IMR-90 (cell line): ENCODE measurements around the gene BCAS3. TPM values are rescaled to one million over a fixed set of nuclear protein-coding genes. Genes with fewer than 3 reads are reported as not detected.

Source experiments
- ATAC-seq: fragments of 200-7000 bp; cut with Tn5 transposase; 2 replicates; pipeline ENCODE4 v1.9.1; 2020; ENCODE audit warnings: low read depth, mild to moderate bottlenecking, moderate library complexity
- BruUV-seq: library from RNA; stranded (reverse); fragments of 400-500 nt; replicated peaks from 2 replicates; lab custom pipeline; 2021; lab: Mats Ljungman, UMichigan
- CTCF ChIA-PET: fragments of 300-600 bp; formaldehyde crosslinking; extraction: SDS; loops from one replicate; lab custom pipeline; 2021; ENCODE audit warnings: antibody characterized with exemption; lab: Yijun Ruan, JAX
- POLR2A ChIA-PET: fragments of 300-600 bp; sonication (Branson Sonifier 250); formaldehyde crosslinking; loops from one replicate; lab custom pipeline; 2022; ENCODE audit warnings: antibody characterized with exemption; ENCODE audit not compliant: unreplicated experiment; lab: Charles Lee
- DNase-seq: peaks from one replicate; pipeline ENCODE4 v3.0.0; 2013
- H2AFZ ChIP-seq: replicated peaks from 2 replicates; pipeline ENCODE3; 2013; ENCODE audit warnings: low read length, mild to moderate bottlenecking; ENCODE audit not compliant: poor library complexity
- H2AK5ac ChIP-seq: 2 replicates; pipeline ENCODE4 v1.6.1; 2013; ENCODE audit warnings: low read depth, low read length, inconsistent platforms
- H2AK9ac ChIP-seq: replicated peaks from 2 replicates; pipeline ENCODE3; 2013; ENCODE audit warnings: mild to moderate bottlenecking, low read depth, low read length, moderate library complexity; ENCODE audit not compliant: poor library complexity
- H2BK120ac ChIP-seq: 2 replicates; pipeline ENCODE4 v1.6.1; 2013; ENCODE audit warnings: low read depth, low read length, inconsistent platforms
- H2BK15ac ChIP-seq: 3 replicates; pipeline ENCODE4 v1.6.1; 2013; ENCODE audit warnings: low read depth, low read length, inconsistent platforms
- H2BK20ac ChIP-seq: 2 replicates; pipeline ENCODE4 v1.6.1; 2013; ENCODE audit warnings: low read depth, mild to moderate bottlenecking, inconsistent platforms, low read length, moderate library complexity
- H2BK5ac ChIP-seq: 2 replicates; pipeline ENCODE4 v1.6.1; 2013; ENCODE audit warnings: mild to moderate bottlenecking, low read depth, low read length, inconsistent platforms; ENCODE audit not compliant: poor library complexity, severe bottlenecking
- H3K14ac ChIP-seq: replicated peaks from 2 replicates; pipeline ENCODE4 v1.6.1; 2013; ENCODE audit warnings: low read depth, low read length, inconsistent platforms
- H3K18ac ChIP-seq: 2 replicates; pipeline ENCODE4 v1.6.1; 2013; ENCODE audit warnings: low read depth, low read length, control low read depth
- H3K23ac ChIP-seq: 2 replicates; pipeline ENCODE4 v1.6.1; 2013; ENCODE audit warnings: low read depth, low read length, inconsistent platforms
- H3K27ac ChIP-seq: 2 replicates; pipeline ENCODE4 v1.5.1; 2013; ENCODE audit warnings: mild to moderate bottlenecking, control low read depth, low read length; ENCODE audit not compliant: insufficient read depth
- H3K27me3 ChIP-seq: 2 replicates; pipeline ENCODE4 v1.6.1; 2013; ENCODE audit warnings: low read length; ENCODE audit not compliant: control insufficient read depth, insufficient read depth
- H3K36me3 ChIP-seq: 2 replicates; pipeline ENCODE4 v1.6.1; 2013; ENCODE audit warnings: low read length, mixed read lengths; ENCODE audit not compliant: control insufficient read depth, insufficient read depth
- H3K4ac ChIP-seq: 2 replicates; pipeline ENCODE4 v1.6.1; 2013; ENCODE audit warnings: low read depth, low read length, inconsistent platforms
- H3K4me1 ChIP-seq: 2 replicates; pipeline ENCODE4 v1.6.1; 2013; ENCODE audit warnings: low read length, mixed read lengths; ENCODE audit not compliant: control insufficient read depth, insufficient read depth
- H3K4me2 ChIP-seq: 2 replicates; pipeline ENCODE4 v1.6.1; 2013; ENCODE audit warnings: low read depth, mild to moderate bottlenecking, control low read depth, low read length, moderate library complexity
- H3K4me3 ChIP-seq: 2 replicates; pipeline ENCODE4 v1.5.1; 2013; ENCODE audit warnings: low read depth, mild to moderate bottlenecking, control low read depth, low read length, moderate library complexity; ENCODE audit not compliant: insufficient read depth
- H3K56ac ChIP-seq: 2 replicates; pipeline ENCODE4 v1.6.1; 2013; ENCODE audit warnings: low read length, inconsistent platforms; ENCODE audit not compliant: insufficient read depth; ENCODE audit errors: extremely low read depth
- H3K79me1 ChIP-seq, 2 experiments: 2 replicates each; pipeline ENCODE4 v1.6.1; 2013; ENCODE audit warnings: low read length in 2 of 2, inconsistent platforms in 1 of 2, low read depth in 1 of 2
- H3K9ac ChIP-seq: 2 replicates; pipeline ENCODE4 v1.6.1; 2013; ENCODE audit warnings: low read depth, low read length, control low read depth
- H3K9me1 ChIP-seq: 2 replicates; pipeline ENCODE4 v1.6.1; 2013; ENCODE audit warnings: low read length, inconsistent platforms; ENCODE audit not compliant: insufficient read depth
- H3K9me3 ChIP-seq: 2 replicates; pipeline ENCODE4 v1.6.1; 2013; ENCODE audit warnings: low read length; ENCODE audit not compliant: control insufficient read depth, insufficient read depth
- H4K20me1 ChIP-seq: 2 replicates; pipeline ENCODE4 v1.6.1; 2013; ENCODE audit warnings: low read length, inconsistent platforms; ENCODE audit not compliant: insufficient read depth
- H4K5ac ChIP-seq: 2 replicates; pipeline ENCODE4 v1.6.1; 2013; ENCODE audit warnings: mild to moderate bottlenecking, low read depth, low read length, control low read depth
- H4K8ac ChIP-seq, 2 experiments: 2 replicates each; pipeline ENCODE4 v1.6.1; 2013; ENCODE audit warnings: low read depth in 2 of 2, low read length in 2 of 2, control low read depth in 1 of 2, inconsistent platforms in 1 of 2
- H4K91ac ChIP-seq: 2 replicates; pipeline ENCODE4 v1.6.1; 2013; ENCODE audit warnings: low read depth, low read length, inconsistent platforms; ENCODE audit not compliant: insufficient read depth
- BHLHE40 ChIP-seq: fragments of 150-350 bp; IDR thresholded peaks from 2 replicates; pipeline ENCODE4 v1.6.1; 2016; ENCODE audit warnings: mild to moderate bottlenecking, low read depth, low read length
- CEBPB ChIP-seq: IDR thresholded peaks from 2 replicates; pipeline ENCODE4 v1.6.1; 2012; ENCODE audit warnings: low read depth, low read length, improper control_type of control experiment
- FOS ChIP-seq: fragments of 150-350 bp; IDR thresholded peaks from 2 replicates; pipeline ENCODE4 v1.6.1; 2016; ENCODE audit warnings: low read depth, low read length
- RCOR1 ChIP-seq: IDR thresholded peaks from 2 replicates; pipeline ENCODE4 v1.6.1; 2012; ENCODE audit warnings: mild to moderate bottlenecking, low read length, improper control_type of control experiment; ENCODE audit not compliant: insufficient replicate concordance
- RFX5 ChIP-seq: IDR thresholded peaks from 2 replicates; pipeline ENCODE4 v1.8.0; 2012; ENCODE audit warnings: low read depth, mild to moderate bottlenecking, low read length, moderate library complexity
- SMC3 ChIP-seq: fragments of 150-350 bp; IDR thresholded peaks from 2 replicates; pipeline ENCODE4 v1.6.1; 2016; ENCODE audit warnings: low read depth, mild to moderate bottlenecking, antibody characterized with exemption, low read length, moderate library complexity
- WGBS, 2 experiments: methylation state at CpG; one replicate each; pipeline versions ENCODE4 v1.1.5 to v1.1.7; 2013; ENCODE audit warnings: missing lambda C conversion rate in 2 of 2; ENCODE audit not compliant: insufficient read length in 1 of 2; ENCODE audit errors: extremely low coverage in 2 of 2; 5-methylcytosine and 5-hydroxymethylcytosine counted together
- dilution Hi-C: fragments of 300-500 bp; cut with HindIII; formaldehyde crosslinking; loops from one replicate; pipeline ENCODE4 v1.14.3; 2018; ENCODE audit warnings: low sequenced_read_pairs; ENCODE audit not compliant: unreplicated experiment
- in situ Hi-C: fragments of 300-500 bp; cut with MboI; formaldehyde crosslinking; loops from 3 replicates; pipeline ENCODE4 v1.14.3; 2019; ENCODE audit warnings: low sequenced_read_pairs, inconsistent platforms, mixed read lengths
- intact Hi-C: fragments of 100-400 bp; cut with micrococcal nuclease; formaldehyde crosslinking; loops from 2 replicates; pipeline ENCODE4 v1.10.0; 2022
- polyA plus RNA-seq, 3 experiments: library from polyadenylated mRNA; depleted of rRNA; stranded (reverse); fragments of >200 nt; gene quantifications; 2 replicates each; pipeline ENCODE4 v1.2.3, GENCODE V29; 2012; ENCODE audit warnings: low replicate concordance in 1 of 3
- total RNA-seq: library from RNA; depleted of rRNA; stranded (reverse); fragments of >200 nt; gene quantifications from 2 replicates; pipeline ENCODE4 v1.2.3, GENCODE V29; 2012
- TF ChIP-seq, protein P1 (sequence below): fragments of 150-350 bp; IDR thresholded peaks from 2 replicates; pipeline ENCODE4 v1.6.1; 2016; ENCODE audit warnings: low read depth, mild to moderate bottlenecking, low read length, moderate library complexity, borderline replicate concordance
- TF ChIP-seq, protein P2 (sequence below): conservative IDR thresholded peaks from 2 replicates; pipeline ENCODE4 v1.5.1; 2012; ENCODE audit warnings: mild to moderate bottlenecking, low read depth, low read length, improper control_type of control experiment

Gene BCAS3
- total and polyA plus RNA-seq, 2 of the 4 experiments (the other 2 are of a cell fraction), result 6.3 to 27.1 TPM

DNA sequence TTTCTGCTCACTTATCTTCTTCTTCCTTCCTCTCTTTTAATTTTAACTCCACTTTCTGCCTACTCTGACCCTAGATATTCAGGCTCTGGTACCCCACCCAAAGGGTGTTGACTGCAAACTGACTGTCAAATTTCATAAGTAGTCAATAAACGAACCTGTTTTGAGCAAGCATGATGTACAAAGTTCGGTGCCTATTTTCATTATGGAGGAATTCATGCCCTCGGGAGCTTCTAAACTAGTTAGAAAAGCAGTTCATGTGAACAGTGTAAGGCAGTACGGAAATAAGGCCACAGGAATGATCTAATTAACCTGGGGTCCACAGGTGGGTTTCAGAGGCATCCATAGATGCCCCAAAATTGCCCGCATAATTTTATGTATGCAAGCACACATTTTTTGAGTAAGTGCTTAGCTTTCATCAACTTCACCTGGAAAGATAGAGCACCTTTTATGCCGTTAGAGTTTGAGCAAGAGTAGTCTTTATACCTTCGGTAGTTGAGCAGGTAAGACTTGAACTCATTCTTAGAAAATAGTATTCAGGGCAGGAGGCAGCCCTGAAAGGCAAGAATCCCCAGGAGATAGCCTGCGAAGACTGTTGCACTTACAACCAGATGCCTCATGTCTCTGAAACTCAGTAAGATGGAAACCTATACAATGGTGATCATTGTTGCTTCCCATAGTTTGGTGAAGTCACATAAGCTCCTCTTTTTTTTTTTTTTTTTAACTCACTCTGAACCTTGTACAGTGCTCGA lies 685.4 kb downstream of the BCAS3 start:
- no peak for TF ChIP-seq SMC3
- no peak for TF ChIP-seq FOS
- TF ChIP-seq, protein P1, sequence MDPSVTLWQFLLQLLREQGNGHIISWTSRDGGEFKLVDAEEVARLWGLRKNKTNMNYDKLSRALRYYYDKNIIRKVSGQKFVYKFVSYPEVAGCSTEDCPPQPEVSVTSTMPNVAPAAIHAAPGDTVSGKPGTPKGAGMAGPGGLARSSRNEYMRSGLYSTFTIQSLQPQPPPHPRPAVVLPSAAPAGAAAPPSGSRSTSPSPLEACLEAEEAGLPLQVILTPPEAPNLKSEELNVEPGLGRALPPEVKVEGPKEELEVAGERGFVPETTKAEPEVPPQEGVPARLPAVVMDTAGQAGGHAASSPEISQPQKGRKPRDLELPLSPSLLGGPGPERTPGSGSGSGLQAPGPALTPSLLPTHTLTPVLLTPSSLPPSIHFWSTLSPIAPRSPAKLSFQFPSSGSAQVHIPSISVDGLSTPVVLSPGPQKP, result no peak
- TF ChIP-seq RCOR1, result no peak
- no peak for TF ChIP-seq BHLHE40
- TF ChIP-seq, protein P2, sequence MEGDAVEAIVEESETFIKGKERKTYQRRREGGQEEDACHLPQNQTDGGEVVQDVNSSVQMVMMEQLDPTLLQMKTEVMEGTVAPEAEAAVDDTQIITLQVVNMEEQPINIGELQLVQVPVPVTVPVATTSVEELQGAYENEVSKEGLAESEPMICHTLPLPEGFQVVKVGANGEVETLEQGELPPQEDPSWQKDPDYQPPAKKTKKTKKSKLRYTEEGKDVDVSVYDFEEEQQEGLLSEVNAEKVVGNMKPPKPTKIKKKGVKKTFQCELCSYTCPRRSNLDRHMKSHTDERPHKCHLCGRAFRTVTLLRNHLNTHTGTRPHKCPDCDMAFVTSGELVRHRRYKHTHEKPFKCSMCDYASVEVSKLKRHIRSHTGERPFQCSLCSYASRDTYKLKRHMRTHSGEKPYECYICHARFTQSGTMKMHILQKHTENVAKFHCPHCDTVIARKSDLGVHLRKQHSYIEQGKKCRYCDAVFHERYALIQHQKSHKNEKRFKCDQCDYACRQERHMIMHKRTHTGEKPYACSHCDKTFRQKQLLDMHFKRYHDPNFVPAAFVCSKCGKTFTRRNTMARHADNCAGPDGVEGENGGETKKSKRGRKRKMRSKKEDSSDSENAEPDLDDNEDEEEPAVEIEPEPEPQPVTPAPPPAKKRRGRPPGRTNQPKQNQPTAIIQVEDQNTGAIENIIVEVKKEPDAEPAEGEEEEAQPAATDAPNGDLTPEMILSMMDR, result no peak
- no peak for TF ChIP-seq CEBPB
- no peak for TF ChIP-seq RFX5
- ChIA-PET POLR2A (interaction anchor here (0.6 kb wide), 1 partner anchor 145 kb away, joined by 3 read pairs; no protein-coding TSS in a partner anchor), CTCF (no interaction called here)
- no peak overlapping the region for H3K56ac ChIP-seq
- BruUV-seq, result no TSS peak
- intact Hi-C loops, result no loop called here
- H3K27ac ChIP-seq, result no peak overlapping the region
- ATAC-seq (no peak), DNase-seq (no peak)
- no peak overlapping the region for H4K8ac ChIP-seq
- no peak overlapping the region for H3K4me2 ChIP-seq
- no peak overlapping the region for H2BK15ac ChIP-seq
- H2BK20ac ChIP-seq, result no peak overlapping the region
- no peak overlapping the region for H4K91ac ChIP-seq
- no peak overlapping the region for H3K14ac ChIP-seq
- H2AK9ac ChIP-seq, result no peak overlapping the region
- no peaks in the 10 kb centered on the region for H3K27me3 ChIP-seq
- no peak overlapping the region for H2AK5ac ChIP-seq
- H4K5ac ChIP-seq, result no peak overlapping the region
- H3K18ac ChIP-seq, result no peak overlapping the region
- H3K23ac ChIP-seq, result no peak overlapping the region
- no peak overlapping the region for H3K4me3 ChIP-seq
- no peaks in the 10 kb centered on the region for H4K20me1 ChIP-seq
- no peak overlapping the region for H2BK120ac ChIP-seq
- H2AFZ ChIP-seq, result no peak overlapping the region
- WGBS, 2 experiments, result 100% methylated on average over 2 of the region's 9 CpGs; no CpG with 5 or more reads in 1 of the 2 experiments
- H3K9me3 ChIP-seq, result peaks cover 4% of the 10 kb centered on the region; the same call in 1 of the 2 replicates
- H3K4me1 ChIP-seq, result peaks cover 5% of the 10 kb centered on the region
- dilution Hi-C loops, result no loop called here
- in situ Hi-C loops, result no loop called here
- no peak overlapping the region for H3K4ac ChIP-seq
- no peak overlapping the region for H3K9ac ChIP-seq
- no peaks in the 10 kb centered on the region for H3K36me3 ChIP-seq
- peaks cover 5% of the 10 kb centered on the region; the same call in 1 of the 2 replicates for H3K9me1 ChIP-seq
- no peaks in the 10 kb centered on the region for H3K79me1 ChIP-seq
- no peak overlapping the region for H2BK5ac ChIP-seq
